ENCODE results near the gene LEKR1.

GRCh38 chr3:156811089-156811862 lies 14.9 kb upstream of the LEKR1 start:
- no peak for TF ChIP-seq CTCF (IDR thresholded peaks at IDR 0.05)
- TF ChIP-seq POLR2A (IDR thresholded peaks at IDR 0.05) = no peak

Data from tibial nerve (tissue), 3 donors.